BJ (cell line): ENCODE results near the gene MORC3. TPM values are rescaled to one million over a fixed set of nuclear protein-coding genes. Genes with fewer than 3 reads are reported as not detected.

Source experiments
- CTCF ChIA-PET: fragments of 350-600 bp; formaldehyde crosslinking; extraction: SDS; loops from one replicate; lab custom pipeline; 2021; ENCODE audit warnings: antibody characterized with exemption, inconsistent platforms; lab: Yijun Ruan, JAX
- POLR2A ChIA-PET: fragments of 300-600 bp; sonication (Branson Sonifier 250); formaldehyde crosslinking; extraction: SDS; loops from one replicate; lab custom pipeline; 2021; ENCODE audit warnings: antibody characterized with exemption; lab: Charles Lee
- DNase-seq: peaks from one replicate; pipeline ENCODE4 v3.0.0-alpha.2; 2011; ENCODE audit warnings: low read depth
- H3K27me3 ChIP-seq: 2 replicates; pipeline ENCODE4 v1.6.0; 2011; ENCODE audit warnings: low read length; ENCODE audit not compliant: control insufficient read depth, insufficient read depth
- H3K36me3 ChIP-seq: 2 replicates; pipeline ENCODE4 v1.5.1; 2011; ENCODE audit warnings: low read length; ENCODE audit not compliant: control insufficient read depth, insufficient read depth
- H3K4me3 ChIP-seq: 2 replicates; pipeline ENCODE4 v1.5.1; 2011; ENCODE audit warnings: low read depth, mild to moderate bottlenecking, control low read depth, low read length
- CTCF ChIP-seq: IDR thresholded peaks from 2 replicates; pipeline ENCODE4 v1.5.1; 2011; ENCODE audit warnings: low read depth, mild to moderate bottlenecking, control low read depth, inconsistent platforms, low read length, moderate library complexity; ENCODE audit not compliant: insufficient read depth
- polyA plus RNA-seq: library from polyadenylated mRNA; depleted of rRNA; stranded (reverse); fragments of >200 nt; gene quantifications from 2 replicates; pipeline ENCODE4 v1.2.3, GENCODE V29; 2011

MORC3 gene
- polyA plus RNA-seq, 1 experiment: 8.8 TPM

DNA sequence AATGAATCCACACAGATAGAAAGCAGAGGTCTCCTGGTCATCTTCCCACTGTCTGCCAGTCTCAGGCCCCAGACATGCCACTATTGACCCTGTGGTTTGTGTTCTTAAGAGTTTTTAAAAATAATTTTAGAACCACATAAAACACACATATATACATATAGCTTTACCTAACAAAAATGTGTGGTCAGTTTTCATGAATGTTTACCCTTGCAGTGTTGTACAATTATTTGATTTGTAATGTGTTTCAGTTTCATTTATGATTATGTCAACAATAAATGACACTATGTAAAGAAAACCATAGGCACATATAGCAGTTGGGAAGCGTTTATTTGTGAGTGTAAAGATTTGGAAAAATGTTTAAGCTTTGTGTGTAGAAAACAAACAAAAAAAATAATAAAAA, 82.3 kb downstream of the MORC3 start:
- Histone ChIP-seq H3K27me3 (no peaks in the 10 kb centered on the region), H3K36me3 (0 out of 2 replicates have a peak, but pooled peaks cover 1% of the 10 kb centered on the region), H3K4me3 (no peak overlapping the region)
- no peak for TF ChIP-seq CTCF
- DNase-seq: no peak
- POLR2A ChIA-PET: no interaction called here
- CTCF ChIA-PET: interaction anchor here (0.7 to 2.4 kb wide), 4 partner anchors 17 to 524 kb away, joined by 3 to 7 read pairs (median 3); no protein-coding TSS in a partner anchor

DNA sequence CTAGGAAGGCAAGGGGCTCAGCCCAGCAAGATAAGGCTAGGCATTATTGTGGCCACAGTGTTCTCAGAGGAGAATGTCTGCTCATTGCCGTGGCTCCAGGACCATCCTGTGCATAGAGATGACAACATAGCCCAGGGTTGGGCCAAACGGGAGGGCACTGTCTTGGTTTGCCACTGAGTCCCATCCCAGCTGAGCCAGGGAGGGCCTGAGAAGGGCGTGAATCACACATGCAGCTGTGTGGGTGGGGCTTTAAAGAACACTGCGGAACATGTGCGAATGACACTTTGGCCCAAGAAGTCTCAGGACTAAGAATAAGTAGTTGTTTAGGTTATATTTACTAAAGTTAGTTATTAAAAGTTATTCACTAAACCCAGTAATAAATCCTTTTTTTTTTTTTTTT, 83.7 kb downstream of the MORC3 start:
- no peaks in the 10 kb centered on the region for H3K27me3 ChIP-seq
- 0 out of 2 replicates have a peak, but pooled peaks cover 1% of the 10 kb centered on the region for H3K36me3 ChIP-seq
- ChIA-PET POLR2A (no interaction called here), CTCF (interaction anchor here (1.3 to 2.4 kb wide), 2 partner anchors 14 to 16 kb away, joined by 3 to 7 read pairs; no protein-coding TSS in a partner anchor)
- DNase-seq: no peak
- H3K4me3 ChIP-seq: no peak overlapping the region
- TF ChIP-seq CTCF: no peak

GRCh38 chr21:36408568-36408967, 88.6 kb downstream of the MORC3 start:
- ChIA-PET CTCF (no interaction called here), POLR2A (no interaction called here)
- peaks cover 3% of the 10 kb centered on the region; the same call in 1 of the 2 replicates for H3K36me3 ChIP-seq
- H3K4me3 ChIP-seq: no peak overlapping the region
- DNase-seq: no peak
- no peak for TF ChIP-seq CTCF
- no peaks in the 10 kb centered on the region for H3K27me3 ChIP-seq

- TF ChIP-seq CTCF: no peak
- DNase-seq: no peak
- Histone ChIP-seq H3K27me3 (no peaks in the 10 kb centered on the region), H3K36me3 (peaks cover 3% of the 10 kb centered on the region), H3K4me3 (no peak overlapping the region)
- POLR2A ChIA-PET: no interaction called here
- CTCF ChIA-PET: interaction anchor here (0.6 to 2.7 kb wide), 2 partner anchors 9 to 166 kb away, joined by 3 to 9 read pairs; no protein-coding TSS in a partner anchor
These were observed 91.3 kb downstream of the MORC3 start for GRCh38 chr21:36411301-36411700.

DNA sequence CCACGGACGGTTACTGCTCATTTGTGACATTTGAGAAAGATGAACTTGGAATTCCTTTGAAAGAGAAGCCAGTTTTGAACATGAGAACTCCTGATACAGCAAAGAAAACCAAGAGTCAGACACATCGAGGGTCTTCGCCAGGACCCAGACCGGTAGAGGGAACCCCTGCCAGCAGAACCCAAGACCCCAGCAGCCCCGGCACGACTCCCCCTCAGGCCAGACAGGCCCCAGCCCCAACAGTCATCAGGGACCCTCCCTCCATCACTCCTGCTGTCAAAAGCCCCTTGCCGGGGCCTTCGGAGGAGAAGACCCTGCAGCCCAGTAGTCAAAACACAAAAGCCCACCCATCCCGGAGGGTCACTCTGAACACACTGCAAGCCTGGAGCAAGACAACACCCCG, 92.9 kb downstream of the MORC3 start:
- Histone ChIP-seq H3K4me3 (no peak overlapping the region), H3K27me3 (no peaks in the 10 kb centered on the region), H3K36me3 (peaks cover 3% of the 10 kb centered on the region)
- CTCF ChIA-PET: no interaction called here
- TF ChIP-seq CTCF: no peak
- DNase-seq: no peak
- POLR2A ChIA-PET: no interaction called here
